ENCODE data around the gene LRAT.
"Not testable (repeated sequence)": the region's sequence is repeated elsewhere in the genome, so short reads cannot be mapped to it uniquely, and the experiment has no call there.

LRAT gene

GRCh38 chr4:154720618-154721267 is 23.1 kb upstream of the LRAT start:
- FAIRE-seq (no peak), DNase-seq (ENCODE audit: insufficient read length, low spot score) (no peak)
- no peak for TF ChIP-seq CTCF (IDR thresholded peaks at IDR 0.05; ENCODE audit: insufficient read depth, missing control alignments)

GRCh38 chr4:154722262-154722661 is 21.5 kb upstream of the LRAT start:
- TF ChIP-seq CTCF (IDR thresholded peaks at IDR 0.05; ENCODE audit: insufficient read depth, missing control alignments), result no peak
- DNase-seq (ENCODE audit: insufficient read length, low spot score) (no peak), FAIRE-seq (no peak)

GRCh38 chr4:154723601-154724000 is 20.2 kb upstream of the LRAT start:
- not testable (repeated sequence) for DNase-seq (ENCODE audit: insufficient read length, low spot score); FAIRE-seq

- no peak for TF ChIP-seq CTCF (IDR thresholded peaks at IDR 0.05; ENCODE audit: insufficient read depth, missing control alignments)
- DNase-seq (ENCODE audit: insufficient read length, low spot score), result no peak
- no peak for FAIRE-seq
Observed at GRCh38 chr4:154727540-154727939, 16.3 kb upstream of the LRAT start.

- FAIRE-seq, result no peak
- no peak for TF ChIP-seq CTCF (IDR thresholded peaks at IDR 0.05; ENCODE audit: insufficient read depth, missing control alignments)
- no peak for DNase-seq (ENCODE audit: insufficient read length, low spot score)
Observed at GRCh38 chr4:154731756-154732155, 12.0 kb upstream of the LRAT start.

GRCh38 chr4:154732669-154733068 is 11.1 kb upstream of the LRAT start:
- DNase-seq (ENCODE audit: insufficient read length, low spot score) (no peak), FAIRE-seq (no peak)
- TF ChIP-seq CTCF (IDR thresholded peaks at IDR 0.05; ENCODE audit: insufficient read depth, missing control alignments), result no peak

- DNase-seq (ENCODE audit: insufficient read length, low spot score) (no peak), FAIRE-seq (no peak)
- no peak for TF ChIP-seq CTCF (IDR thresholded peaks at IDR 0.05; ENCODE audit: insufficient read depth, missing control alignments)
Observed at GRCh38 chr4:154736770-154737169, 7.0 kb upstream of the LRAT start.

GRCh38 chr4:154738426-154738825 is 5.4 kb upstream of the LRAT start:
- DNase-seq (ENCODE audit: insufficient read length, low spot score), result no peak
- TF ChIP-seq CTCF (IDR thresholded peaks at IDR 0.05; ENCODE audit: insufficient read depth, missing control alignments), result no peak
- no peak for FAIRE-seq
